Neural progenitor cell (in vitro differentiated cells): ENCODE results near the gene CSGALNACT2. TPM values are rescaled to one million over a fixed set of nuclear protein-coding genes. Genes with fewer than 3 reads are reported as not detected.
A peak's percentile ranks its signal among the peaks of the same experiment; 100 is the strongest.

Experiments used
- DNase-seq: peaks from one replicate; pipeline ENCODE4 v3.0.0-alpha.2; 2016; ENCODE audit warnings: low spot score
- H2AFZ ChIP-seq: fragments of 200-600 bp; sonication (generic); replicated peaks from 2 replicates; pipeline ENCODE4 v1.6.1; 2016; ENCODE audit warnings: antibody characterized with exemption
- H3F3A ChIP-seq: fragments of 200-600 bp; sonication (generic); 2 replicates; pipeline ENCODE4 v1.6.1; 2016; ENCODE audit warnings: antibody characterized with exemption, low read depth
- H3K27ac ChIP-seq: fragments of 200-600 bp; sonication (generic); 2 replicates; pipeline ENCODE4 v1.5.1; 2016; ENCODE audit warnings: mild to moderate bottlenecking
- H3K27me3 ChIP-seq: fragments of 200-600 bp; sonication (generic); 2 replicates; pipeline ENCODE4 v1.6.1; 2016; ENCODE audit warnings: mild to moderate bottlenecking, moderate library complexity
- H3K36me3 ChIP-seq: fragments of 200-600 bp; sonication (generic); 2 replicates; pipeline ENCODE4 v1.5.1; 2016
- H3K4me1 ChIP-seq: fragments of 200-600 bp; sonication (generic); 2 replicates; pipeline ENCODE4 v1.6.1; 2016; ENCODE audit warnings: mixed run types
- H3K4me2 ChIP-seq: fragments of 200-600 bp; sonication (generic); 2 replicates; pipeline ENCODE4 v1.6.1; 2016
- H3K4me3 ChIP-seq: fragments of 200-600 bp; sonication (generic); 2 replicates; pipeline ENCODE4 v1.5.1; 2016
- H3K79me2 ChIP-seq: fragments of 200-600 bp; sonication (generic); 2 replicates; pipeline ENCODE4 v1.6.1; 2016; ENCODE audit warnings: low read depth
- H3K9ac ChIP-seq: fragments of 200-600 bp; sonication (generic); 2 replicates; pipeline ENCODE4 v1.6.1; 2016
- H3K9me3 ChIP-seq: fragments of 200-600 bp; sonication (generic); 2 replicates; pipeline ENCODE4 v1.5.1; 2016; ENCODE audit warnings: low read depth
- H4K20me1 ChIP-seq: fragments of 200-600 bp; sonication (generic); 2 replicates; pipeline ENCODE4 v1.6.1; 2016; ENCODE audit warnings: low read depth
- H3K27ac Mint-ChIP-seq: 3 replicates; pipeline ENCODE4 v1.8.0; 2021; ENCODE audit warnings: mixed read lengths
- H3K27me3 Mint-ChIP-seq: 2 replicates; pipeline ENCODE4 v1.8.0; 2022; ENCODE audit warnings: low read depth, mild to moderate bottlenecking, inconsistent platforms, moderate library complexity, mixed read lengths; ENCODE audit not compliant: insufficient read depth
- H3K36me3 Mint-ChIP-seq: 3 replicates; pipeline ENCODE4 v1.8.0; 2021; ENCODE audit warnings: mixed read lengths
- H3K4me1 Mint-ChIP-seq: 3 replicates; pipeline ENCODE4 v1.8.0; 2021; ENCODE audit warnings: mixed read lengths
- H3K4me3 Mint-ChIP-seq: 3 replicates; pipeline ENCODE4 v1.8.0; 2021; ENCODE audit warnings: mild to moderate bottlenecking, moderate library complexity, mixed read lengths
- H3K9me3 Mint-ChIP-seq: 3 replicates; pipeline ENCODE4 v1.8.0; 2020; ENCODE audit warnings: mixed read lengths
- CTCF ChIP-seq: fragments of 200-600 bp; sonication (generic); IDR thresholded peaks from 2 replicates; pipeline ENCODE4 v1.5.1; 2017; ENCODE audit warnings: antibody characterized with exemption, mild to moderate bottlenecking
- EZH2 ChIP-seq: fragments of 200-600 bp; sonication (generic); IDR thresholded peaks from 2 replicates; pipeline ENCODE4 v1.6.1; 2017; ENCODE audit warnings: antibody characterized with exemption, mild to moderate bottlenecking, moderate library complexity
- EZH2phosphoT487 ChIP-seq: fragments of 200-600 bp; sonication (generic); IDR thresholded peaks from 2 replicates; pipeline ENCODE4 v1.6.1; 2017; ENCODE audit warnings: antibody characterized with exemption
- total RNA-seq: library from RNA; depleted of rRNA; stranded (reverse); fragments of >200 nt; gene quantifications from 2 replicates; pipeline ENCODE4 v1.2.3, GENCODE V29; 2015; ENCODE audit warnings: low replicate concordance

Gene CSGALNACT2
- total RNA-seq, 1 donor from 2014 or later, result 9.3 TPM

- DNase-seq, result no peak
These were observed 84.8 kb downstream of the CSGALNACT2 start for GRCh38 chr10:43223056-43223455.

GRCh38 chr10:43224321-43224720 is 86.1 kb downstream of the CSGALNACT2 start:
- no peak overlapping the region for H3K27ac ChIP-seq
- no peaks in the 10 kb centered on the region for H3K36me3 ChIP-seq
- TF ChIP-seq EZH2 (no peak), CTCF (no peak), EZH2phosphoT487 (no peak)
- no peak overlapping the region for H3K4me2 ChIP-seq
- Mint-ChIP-seq H3K27me3 (peaks cover 23% of the 10 kb centered on the region), H3K36me3 (no peaks in the 10 kb centered on the region), H3K4me1 (peaks cover 5% of the 10 kb centered on the region), H3K9me3 (no peaks in the 10 kb centered on the region), H3K27ac (no peak overlapping the region), H3K4me3 (no peak overlapping the region)
- no peak for DNase-seq
- H3F3A ChIP-seq, result no peaks in the 10 kb centered on the region
- no peaks in the 10 kb centered on the region for H3K9me3 ChIP-seq
- H4K20me1 ChIP-seq, result peaks cover 9% of the 10 kb centered on the region
- peaks cover 5% of the 10 kb centered on the region for H3K4me1 ChIP-seq
- no peak overlapping the region for H2AFZ ChIP-seq
- peaks cover 28% of the 10 kb centered on the region for H3K27me3 ChIP-seq
- H3K4me3 ChIP-seq, result no peak overlapping the region
- H3K9ac ChIP-seq, result no peak overlapping the region
- H3K79me2 ChIP-seq, result no peaks in the 10 kb centered on the region

More at GRCh38 chr10:43223056-43223455, 84.8 kb downstream of the CSGALNACT2 start:
- H3K9ac ChIP-seq, result no peak overlapping the region
- H3K4me3 ChIP-seq, result no peak overlapping the region
- no peaks in the 10 kb centered on the region for H3F3A ChIP-seq
- H2AFZ ChIP-seq, result no peak overlapping the region
- H3K79me2 ChIP-seq, result no peaks in the 10 kb centered on the region
- no peaks in the 10 kb centered on the region for H4K20me1 ChIP-seq
- TF ChIP-seq CTCF, result no peak
- TF ChIP-seq EZH2phosphoT487, result no peak
- no peak for TF ChIP-seq EZH2
- Mint-ChIP-seq H3K4me1 (peaks cover 13% of the 10 kb centered on the region), H3K27me3 (peaks cover 16% of the 10 kb centered on the region), H3K36me3 (no peaks in the 10 kb centered on the region), H3K4me3 (no peak overlapping the region), H3K27ac (no peak overlapping the region), H3K9me3 (no peaks in the 10 kb centered on the region)
- H3K36me3 ChIP-seq, result no peaks in the 10 kb centered on the region
- H3K27me3 ChIP-seq, result peaks cover 16% of the 10 kb centered on the region
- H3K9me3 ChIP-seq, result no peaks in the 10 kb centered on the region
- H3K4me2 ChIP-seq, result no peak overlapping the region
- no peak overlapping the region for H3K27ac ChIP-seq
- H3K4me1 ChIP-seq, result no peaks in the 10 kb centered on the region

- no peak overlapping the region for H3K4me3 ChIP-seq
- peaks cover 9% of the 10 kb centered on the region for H4K20me1 ChIP-seq
- no peak overlapping the region for H3K4me2 ChIP-seq
- no peak for TF ChIP-seq EZH2phosphoT487
- no peak for TF ChIP-seq CTCF
- TF ChIP-seq EZH2, result no peak
- no peaks in the 10 kb centered on the region for H3K36me3 ChIP-seq
- peaks cover 26% of the 10 kb centered on the region for H3K27me3 Mint-ChIP-seq
- H3K4me3 Mint-ChIP-seq, result peak overlapping the region; percentile 19
- H3K9ac ChIP-seq, result no peak overlapping the region
- H3K9me3 ChIP-seq, result no peaks in the 10 kb centered on the region
- no peak overlapping the region for H2AFZ ChIP-seq
- H3K27ac Mint-ChIP-seq, result peak overlapping the region; percentile 32
- no peak for DNase-seq
- no peaks in the 10 kb centered on the region for H3K79me2 ChIP-seq
- H3K9me3 Mint-ChIP-seq, result no peaks in the 10 kb centered on the region
- H3K27ac ChIP-seq, result no peak overlapping the region
- H3K27me3 ChIP-seq, result peaks cover 37% of the 10 kb centered on the region
- no peaks in the 10 kb centered on the region for H3F3A ChIP-seq
- H3K36me3 Mint-ChIP-seq, result no peaks in the 10 kb centered on the region
- peaks cover 5% of the 10 kb centered on the region for H3K4me1 Mint-ChIP-seq
- peaks cover 5% of the 10 kb centered on the region for H3K4me1 ChIP-seq
These were observed 87.0 kb downstream of the CSGALNACT2 start for GRCh38 chr10:43225004-43225786.
